HepG2 (cell line): ENCODE results near the gene CDKN2A. TPM values are rescaled to one million over a fixed set of nuclear protein-coding genes. Genes with fewer than 3 reads are reported as not detected.

Source experiments
- ATAC-seq: fragments of 200-7000 bp; cut with Tn5 transposase; 3 replicates; pipeline ENCODE4 v1.9.1; 2020; ENCODE audit warnings: mild to moderate bottlenecking, moderate library complexity
- BruUV-seq: library from RNA; stranded (reverse); fragments of 400-500 nt; replicated peaks from 2 replicates; lab custom pipeline; 2021; lab: Mats Ljungman, UMichigan
- CTCF ChIA-PET: fragments of 300-600 bp; formaldehyde crosslinking; extraction: SDS; loops from one replicate; lab custom pipeline; 2021; ENCODE audit warnings: low total read pairs, inconsistent platforms, low intra/inter-chr PET ratio; lab: Yijun Ruan, JAX
- POLR2A ChIA-PET: fragments of 350-600 bp; sonication (Branson Sonifier 250); formaldehyde crosslinking; loops from one replicate; lab custom pipeline; 2020; ENCODE audit warnings: antibody characterized with exemption, inconsistent platforms; lab: Yijun Ruan, JAX
- DNase-seq: peaks from one replicate; pipeline ENCODE4 v3.0.0-alpha.2; 2015; ENCODE audit warnings: low spot score
- FAIRE-seq: peaks from 3 replicates; lab custom pipeline; 2011; peaks lifted over from hg19 to GRCh38; lab: Jason Lieb, UNC
- H2AFZ ChIP-seq: one replicate; pipeline ENCODE4 v1.6.1; 2011; ENCODE audit warnings: low read length, inconsistent platforms
- H3K27ac ChIP-seq: fragments of 300-600 bp; 3 replicates; pipeline ENCODE4 v1.8.0; 2011; ENCODE audit warnings: mixed run types, mild to moderate bottlenecking, mixed read lengths, low read length, inconsistent platforms; ENCODE audit not compliant: insufficient read depth; ENCODE audit errors: extremely low read length
- H3K27me3 ChIP-seq, 2 experiments: fragments of 200-600 bp in 1 of 2; 2 replicates in 1 of 2; 3 replicates in 1 of 2; pipeline versions ENCODE4 v1.6.0 to v1.8.0; 2011; ENCODE audit warnings: low read length in 2 of 2, mild to moderate bottlenecking in 2 of 2, moderate library complexity in 2 of 2, inconsistent platforms in 1 of 2; ENCODE audit not compliant: insufficient read depth in 2 of 2, control insufficient read depth in 1 of 2
- H3K36me3 ChIP-seq, 2 experiments: fragments of 200-600 bp in 1 of 2; replicated peaks in 1 of 2; 2 replicates in 1 of 2; 3 replicates in 1 of 2; pipeline versions ENCODE4 v1.5.1 to v1.8.0; 2011; ENCODE audit warnings: low read length in 2 of 2, inconsistent platforms in 1 of 2; ENCODE audit not compliant: insufficient read depth in 2 of 2, control insufficient read depth in 1 of 2
- H3K4me1 ChIP-seq: 2 replicates; pipeline ENCODE4 v1.5.1; 2012; ENCODE audit warnings: low read length, inconsistent platforms; ENCODE audit not compliant: insufficient read depth
- H3K4me2 ChIP-seq: 2 replicates; pipeline ENCODE4 v1.6.0; 2011; ENCODE audit warnings: low read depth, low read length, inconsistent platforms
- H3K4me3 ChIP-seq, 3 experiments: fragments of 200-600 bp in 1 of 3; sonication (generic), shearing (Covaris generic) in 1 of 3; replicated peaks in 1 of 3; 2 replicates each; pipeline ENCODE4 v1.5.1; 2011 to 2016; ENCODE audit warnings: low read length in 3 of 3, inconsistent platforms in 2 of 3, low read depth in 2 of 3, mild to moderate bottlenecking in 2 of 3, control low read depth in 1 of 3, mixed read lengths in 1 of 3; ENCODE audit not compliant: insufficient read depth in 1 of 3
- H3K79me2 ChIP-seq: one replicate; pipeline ENCODE4 v1.6.1; 2011; ENCODE audit warnings: low read length, inconsistent platforms; ENCODE audit not compliant: insufficient read depth
- H3K9ac ChIP-seq: 2 replicates; pipeline ENCODE4 v1.6.0; 2011; ENCODE audit warnings: mild to moderate bottlenecking, low read depth, low read length, inconsistent platforms; ENCODE audit not compliant: insufficient read depth
- H3K9me3 ChIP-seq: 2 replicates; pipeline ENCODE4 v1.5.1; 2012; ENCODE audit warnings: mild to moderate bottlenecking, low read length
- H4K20me1 ChIP-seq: 2 replicates; pipeline ENCODE4 v1.6.0; 2011; ENCODE audit warnings: inconsistent platforms, mild to moderate bottlenecking, low read length, moderate library complexity; ENCODE audit not compliant: insufficient read depth
- CENPT ChIP-seq: sonication (generic); formaldehyde crosslinking; IDR thresholded peaks from 2 replicates; pipeline ENCODE4 v1.8.0; 2022; ENCODE audit warnings: low read depth, mild to moderate bottlenecking, moderate library complexity, missing genetic modification reagents
- GRHL1 ChIP-seq: sonication (generic); formaldehyde crosslinking; conservative IDR thresholded peaks from 2 replicates; pipeline ENCODE4 v1.8.0; 2022; ENCODE audit warnings: missing genetic modification reagents
- SMARCC2 ChIP-seq: fragments of 450-650 bp; IDR thresholded peaks from 2 replicates; pipeline ENCODE4 v1.6.1; 2017; ENCODE audit warnings: antibody characterized with exemption, mild to moderate bottlenecking
- YEATS2 ChIP-seq: sonication (generic); formaldehyde crosslinking; IDR thresholded peaks from 2 replicates; pipeline ENCODE4 v1.4.0; 2020; ENCODE audit warnings: missing genetic modification reagents, borderline replicate concordance
- ZNF10 ChIP-seq: sonication (generic); formaldehyde crosslinking; IDR thresholded peaks from 2 replicates; pipeline ENCODE4 v1.4.0; 2020; ENCODE audit warnings: mild to moderate bottlenecking, low read depth, missing genetic modification reagents, borderline replicate concordance
- ZSCAN21 ChIP-seq: sonication (generic); formaldehyde crosslinking; IDR thresholded peaks from 2 replicates; pipeline ENCODE4 v1.8.0; 2022; ENCODE audit warnings: mild to moderate bottlenecking, missing genetic modification reagents, moderate library complexity, borderline replicate concordance
- WGBS: methylation state at CpG from one replicate; pipeline ENCODE4 v1.1.6; 2017; ENCODE audit warnings: low lambda C conversion rate; 5-methylcytosine and 5-hydroxymethylcytosine counted together
- in situ Hi-C: cut with HindIII; loops from 2 replicates; pipeline ENCODE4 v1.10.0; 2017; ENCODE audit warnings: low pct_unique_long_range_greater_than_20kb; ENCODE audit not compliant: extremely low pct_ligation_motif_present
- intact Hi-C: fragments of 100-400 bp; cut with micrococcal nuclease; formaldehyde crosslinking; loops from one replicate; pipeline ENCODE4 v1.10.0; 2022; ENCODE audit not compliant: unreplicated experiment
- polyA plus RNA-seq, 8 experiments: library from polyadenylated mRNA; depleted of rRNA in 3 of 8; stranded (reverse) in 7 of 8; unstranded in 1 of 8; fragments of >200 nt; fragmentation: Illumina TruSeq in 4 of 8; extraction: Trizol in 4 of 8; gene quantifications; 2 replicates each; pipeline versions ENCODE4 v1.2.1 to v1.2.3, GENCODE V29; 2011 to 2016; ENCODE audit warnings: low read depth in 4 of 8, missing spikeins in 1 of 8, mixed read lengths in 1 of 8; ENCODE audit not compliant: insufficient read depth in 1 of 8
- total RNA-seq, 5 experiments: library from RNA; depleted of rRNA; stranded (reverse); fragments of >200 nt; fragmentation: Illumina TruSeq; extraction: Trizol; gene quantifications; 2 replicates each; pipeline ENCODE4 v1.2.3, GENCODE V29; 2016; ENCODE audit warnings: low read depth in 1 of 5
- TF ChIP-seq, protein P1 (sequence below): sonication (generic); formaldehyde crosslinking; IDR thresholded peaks from 2 replicates; pipeline ENCODE4 v1.4.0; 2020; ENCODE audit warnings: mild to moderate bottlenecking, missing genetic modification reagents
- TF ChIP-seq, protein P2 (sequence below): sonication (generic); formaldehyde crosslinking; conservative IDR thresholded peaks from 2 replicates; pipeline ENCODE4 v1.8.1; 2023; ENCODE audit warnings: missing genetic modification reagents
- TF ChIP-seq, protein P3 (sequence below): sonication (generic); formaldehyde crosslinking; IDR thresholded peaks from 2 replicates; pipeline ENCODE4 v1.5.0; 2020; ENCODE audit warnings: missing genetic modification reagents

The CDKN2A gene
- total and polyA plus RNA-seq, 2 of the 13 experiments (the other 11 are each of a cell fraction or from before 2014, with no cell fraction given) = 4.2 to 4.8 TPM

- H3K9me3 ChIP-seq = no peaks in the 10 kb centered on the region
- H3K4me2 ChIP-seq = peak overlapping the region; percentile 89; the same call in 1 of the 2 replicates
- peaks cover 5 to 25% of the 10 kb centered on the region in 2 experiments; a peak in 3 of 5 replicates for H3K27me3 ChIP-seq
- TF ChIP-seq CENPT (CRISPR knock-in tag) = no peak
- TF ChIP-seq, protein P1, sequence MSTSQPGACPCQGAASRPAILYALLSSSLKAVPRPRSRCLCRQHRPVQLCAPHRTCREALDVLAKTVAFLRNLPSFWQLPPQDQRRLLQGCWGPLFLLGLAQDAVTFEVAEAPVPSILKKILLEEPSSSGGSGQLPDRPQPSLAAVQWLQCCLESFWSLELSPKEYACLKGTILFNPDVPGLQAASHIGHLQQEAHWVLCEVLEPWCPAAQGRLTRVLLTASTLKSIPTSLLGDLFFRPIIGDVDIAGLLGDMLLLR (CRISPR knock-in tag) = no peak
- no peak for TF ChIP-seq SMARCC2
- TF ChIP-seq, protein P2, sequence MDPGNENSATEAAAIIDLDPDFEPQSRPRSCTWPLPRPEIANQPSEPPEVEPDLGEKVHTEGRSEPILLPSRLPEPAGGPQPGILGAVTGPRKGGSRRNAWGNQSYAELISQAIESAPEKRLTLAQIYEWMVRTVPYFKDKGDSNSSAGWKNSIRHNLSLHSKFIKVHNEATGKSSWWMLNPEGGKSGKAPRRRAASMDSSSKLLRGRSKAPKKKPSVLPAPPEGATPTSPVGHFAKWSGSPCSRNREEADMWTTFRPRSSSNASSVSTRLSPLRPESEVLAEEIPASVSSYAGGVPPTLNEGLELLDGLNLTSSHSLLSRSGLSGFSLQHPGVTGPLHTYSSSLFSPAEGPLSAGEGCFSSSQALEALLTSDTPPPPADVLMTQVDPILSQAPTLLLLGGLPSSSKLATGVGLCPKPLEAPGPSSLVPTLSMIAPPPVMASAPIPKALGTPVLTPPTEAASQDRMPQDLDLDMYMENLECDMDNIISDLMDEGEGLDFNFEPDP (CRISPR knock-in tag) = no peak
- no peak for TF ChIP-seq YEATS2 (CRISPR knock-in tag)
- TF ChIP-seq ZNF10 (CRISPR knock-in tag) = no peak
- TF ChIP-seq GRHL1 (CRISPR knock-in tag) = no peak
- no peak for TF ChIP-seq ZSCAN21 (CRISPR knock-in tag)
- TF ChIP-seq, protein P3, sequence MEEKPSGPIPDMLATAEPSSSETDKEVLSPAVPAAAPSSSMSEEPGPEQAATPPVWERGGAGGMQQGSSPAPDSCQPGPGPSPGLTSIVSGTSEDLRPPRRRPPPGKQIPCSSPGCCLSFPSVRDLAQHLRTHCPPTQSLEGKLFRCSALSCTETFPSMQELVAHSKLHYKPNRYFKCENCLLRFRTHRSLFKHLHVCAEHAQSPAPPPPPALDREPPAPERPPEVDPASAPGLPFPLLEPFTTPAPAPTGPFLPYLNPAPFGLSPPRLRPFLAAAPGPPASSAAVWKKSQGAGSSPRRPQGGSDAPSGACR (CRISPR knock-in tag) = no peak
- FAIRE-seq = no peak
- H3K4me1 ChIP-seq = peaks cover 12% of the 10 kb centered on the region
- no TSS peak for BruUV-seq
- no peak overlapping the region for H3K4me3 ChIP-seq
- no peak overlapping the region for H3K27ac ChIP-seq
- H3K9ac ChIP-seq = no peak overlapping the region
- H4K20me1 ChIP-seq = no peaks in the 10 kb centered on the region
- WGBS = 56% methylated on average over 14 of the region's 15 CpGs
- POLR2A ChIA-PET = no interaction called here
- intact Hi-C loops (no loop called here), in situ Hi-C loops (no loop called here)
- no peaks in the 10 kb centered on the region for H3K79me2 ChIP-seq
- ATAC-seq = peak; percentile 18; the same call in 1 of the 3 replicates
- H3K36me3 ChIP-seq = no peaks in the 10 kb centered on the region
- H2AFZ ChIP-seq = no peak overlapping the region
- CTCF ChIA-PET = interaction anchor here (2.3 kb wide), 1 partner anchor 153 kb away, joined by 20 read pairs; no protein-coding TSS in a partner anchor
- no peak for DNase-seq
Measured at GRCh38 chr9:21966140-21966851, 27.9 kb downstream of the CDKN2A start.
